Uterus (tissue), 4 donors: ENCODE measurements around the gene CCNY. TPM values are rescaled to one million over a fixed set of nuclear protein-coding genes. Genes with fewer than 3 reads are reported as not detected.
"Not testable (repeated sequence)": the region's sequence is repeated elsewhere in the genome, so short reads cannot be mapped to it uniquely, and the experiment has no call there.

Experiments used
- DNase-seq, 2 donors: peaks; one replicate each; pipeline ENCODE4 v3.0.0-alpha.2; 2019 to 2020
- H3K27ac ChIP-seq, 2 donors: fragments of 200-600 bp; sonication (generic); 1 replicate in 1 of 2; 2 replicates in 1 of 2; pipeline ENCODE4 v1.5.1; 2016 to 2018
- H3K27me3 ChIP-seq, 2 donors: fragments of 200-600 bp; sonication (generic); one replicate each; pipeline ENCODE4 v1.5.1; 2018 to 2019; ENCODE audit warnings: control low read depth in 1 of 2
- H3K36me3 ChIP-seq, 2 donors: fragments of 200-600 bp; sonication (generic); one replicate each; pipeline ENCODE4 v1.5.1; 2019; ENCODE audit warnings: control low read depth in 1 of 2
- H3K4me1 ChIP-seq, 2 donors: fragments of 200-600 bp; sonication (generic); one replicate each; pipeline ENCODE4 v1.5.1; 2018 to 2019; ENCODE audit warnings: control low read depth in 1 of 2
- H3K4me3 ChIP-seq, 2 donors: fragments of 200-600 bp; sonication (generic); 1 replicate in 1 of 2; 2 replicates in 1 of 2; pipeline ENCODE4 v1.5.1; 2018 to 2019; ENCODE audit warnings: mild to moderate bottlenecking in 1 of 2
- H3K9me3 ChIP-seq, 2 donors: fragments of 200-600 bp; sonication (generic); one replicate each; pipeline ENCODE4 v1.5.1; 2019; ENCODE audit warnings: control low read depth in 1 of 2
- POLR2A ChIP-seq, 2 donors: fragments of 450-650 bp; IDR thresholded peaks; one replicate each; pipeline ENCODE4 v1.6.1; 2016; ENCODE audit warnings: antibody characterized with exemption in 2 of 2, mild to moderate bottlenecking in 1 of 2, moderate library complexity in 1 of 2
- intact Hi-C: fragments of 100-400 bp; cut with DNase I; formaldehyde crosslinking; loops from one replicate; pipeline ENCODE4 v1.15.1; 2023; ENCODE audit warnings: low total_unique reads
- total RNA-seq, 4 donors: library from RNA; depleted of rRNA in 3 of 4; stranded (reverse); fragments of >200 nt in 3 of 4; gene quantifications; one replicate each; pipeline versions ENCODE4 v1.1.0 to v1.2.4, GENCODE V29; 2014 to 2023
- TF ChIP-seq, protein P1 (sequence below), 4 experiments: fragments of 200-600 bp in 2 of 4; fragments of 450-650 bp in 2 of 4; sonication (generic) in 2 of 4; IDR thresholded peaks; one replicate each; pipeline ENCODE4 v1.5.1; 2016 to 2019; ENCODE audit warnings: antibody characterized with exemption in 4 of 4, mild to moderate bottlenecking in 2 of 4, moderate library complexity in 1 of 4
- donor health status: DM: yes; HTN: yes; CAD: no.

Gene CCNY
- total RNA-seq, 4 donors from 2014 or later: 28.2 to 79.2 (median 46.2) TPM

GRCh38 chr10:35353805-35354204, 17.5 kb downstream of the CCNY start:
- TF ChIP-seq, protein P1, sequence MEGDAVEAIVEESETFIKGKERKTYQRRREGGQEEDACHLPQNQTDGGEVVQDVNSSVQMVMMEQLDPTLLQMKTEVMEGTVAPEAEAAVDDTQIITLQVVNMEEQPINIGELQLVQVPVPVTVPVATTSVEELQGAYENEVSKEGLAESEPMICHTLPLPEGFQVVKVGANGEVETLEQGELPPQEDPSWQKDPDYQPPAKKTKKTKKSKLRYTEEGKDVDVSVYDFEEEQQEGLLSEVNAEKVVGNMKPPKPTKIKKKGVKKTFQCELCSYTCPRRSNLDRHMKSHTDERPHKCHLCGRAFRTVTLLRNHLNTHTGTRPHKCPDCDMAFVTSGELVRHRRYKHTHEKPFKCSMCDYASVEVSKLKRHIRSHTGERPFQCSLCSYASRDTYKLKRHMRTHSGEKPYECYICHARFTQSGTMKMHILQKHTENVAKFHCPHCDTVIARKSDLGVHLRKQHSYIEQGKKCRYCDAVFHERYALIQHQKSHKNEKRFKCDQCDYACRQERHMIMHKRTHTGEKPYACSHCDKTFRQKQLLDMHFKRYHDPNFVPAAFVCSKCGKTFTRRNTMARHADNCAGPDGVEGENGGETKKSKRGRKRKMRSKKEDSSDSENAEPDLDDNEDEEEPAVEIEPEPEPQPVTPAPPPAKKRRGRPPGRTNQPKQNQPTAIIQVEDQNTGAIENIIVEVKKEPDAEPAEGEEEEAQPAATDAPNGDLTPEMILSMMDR (IDR thresholded peaks at IDR 0.05): no peak
- no peak for TF ChIP-seq POLR2A (IDR thresholded peaks at IDR 0.05)
- no peaks in the 10 kb centered on the region for H3K36me3 ChIP-seq

GRCh38 chr10:35354257-35354656, 17.9 kb downstream of the CCNY start:
- intact Hi-C loops, H3K4me3 ChIP-seq: not testable (repeated sequence)

More at GRCh38 chr10:35353805-35354204, 17.5 kb downstream of the CCNY start:
- Histone ChIP-seq H3K4me3 (no peak overlapping the region), H3K27ac (no peak overlapping the region), H3K9me3 (no peaks in the 10 kb centered on the region), H3K27me3 (no peaks in the 10 kb centered on the region), H3K4me1 (peaks cover 0 to 7% of the 10 kb centered on the region in 2 donors)
- intact Hi-C loops: no loop called here
- no peak for DNase-seq

DNA sequence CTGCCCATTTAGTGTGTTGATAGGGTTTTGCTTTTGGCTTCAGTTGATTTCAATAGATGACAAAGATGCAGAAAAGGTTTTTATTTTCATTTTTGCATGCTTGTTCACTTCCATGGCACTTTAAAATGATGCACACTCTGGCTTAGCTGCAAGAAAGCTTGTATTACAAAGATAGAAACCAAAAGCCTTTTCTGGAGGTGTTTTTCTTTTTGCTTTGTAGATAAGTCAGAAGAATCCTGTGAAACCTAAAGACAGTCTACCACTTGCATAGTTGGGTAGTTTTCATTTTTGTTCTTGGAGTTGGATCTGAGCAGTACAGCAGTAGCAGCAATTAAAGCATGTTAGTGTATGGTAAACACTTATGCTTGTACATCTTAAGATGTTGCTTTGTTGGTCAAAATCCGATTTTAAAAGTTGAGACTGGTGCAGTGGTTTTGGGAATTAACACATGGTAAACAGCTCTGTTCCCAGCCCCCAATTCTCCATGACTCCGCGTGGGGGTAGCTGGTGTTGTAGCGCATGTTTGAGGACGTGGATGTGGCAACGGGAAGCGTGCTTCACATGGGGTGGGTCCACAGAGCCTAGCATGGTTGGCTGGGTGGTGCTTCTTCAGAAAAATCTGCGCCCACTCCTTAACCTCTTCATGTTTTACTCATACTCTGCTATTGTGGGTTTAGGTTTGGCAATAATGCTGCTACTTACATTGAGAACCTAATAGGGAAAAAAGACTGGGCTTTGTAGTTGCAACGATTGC, 19.8 kb downstream of the CCNY start:
- TF ChIP-seq POLR2A (IDR thresholded peaks at IDR 0.05): no peak
- TF ChIP-seq, protein P1 (IDR thresholded peaks at IDR 0.05): no peak
- no peaks in the 10 kb centered on the region for H3K27me3 ChIP-seq
- no peaks in the 10 kb centered on the region for H3K36me3 ChIP-seq
- no peak overlapping the region for H3K4me3 ChIP-seq
- intact Hi-C loops: no loop called here
- H3K27ac ChIP-seq: peak overlapping the region in 1 of 2 donors; percentile 37
- no peaks in the 10 kb centered on the region for H3K4me1 ChIP-seq
- H3K9me3 ChIP-seq: no peaks in the 10 kb centered on the region
- no peak for DNase-seq

More at GRCh38 chr10:35354257-35354656, 17.9 kb downstream of the CCNY start:
- not testable (repeated sequence) for H3K27me3 ChIP-seq, H3K27ac ChIP-seq, H3K9me3 ChIP-seq, H3K4me1 ChIP-seq, H3K36me3 ChIP-seq, DNase-seq

GRCh38 chr10:35356725-35357092, 20.4 kb downstream of the CCNY start:
- no peaks in the 10 kb centered on the region for H3K4me1 ChIP-seq
- no peaks in the 10 kb centered on the region for H3K36me3 ChIP-seq
- no peaks in the 10 kb centered on the region for H3K27me3 ChIP-seq
- no peak for DNase-seq
- TF ChIP-seq, protein P1 (IDR thresholded peaks at IDR 0.05): no peak
- no peak overlapping the region for H3K4me3 ChIP-seq
- peak overlapping the region in 1 of 2 donors; percentile 37 for H3K27ac ChIP-seq
- intact Hi-C loops: no loop called here
- H3K9me3 ChIP-seq: no peaks in the 10 kb centered on the region

GRCh38 chr10:35359056-35359455, 22.7 kb downstream of the CCNY start:
- no peaks in the 10 kb centered on the region for H3K27me3 ChIP-seq
- no peak overlapping the region for H3K4me3 ChIP-seq
- intact Hi-C loops: no loop called here
- H3K4me1 ChIP-seq: no peaks in the 10 kb centered on the region
- TF ChIP-seq, protein P1 (IDR thresholded peaks at IDR 0.05): no peak
- no peak for TF ChIP-seq POLR2A (IDR thresholded peaks at IDR 0.05)
- no peaks in the 10 kb centered on the region for H3K36me3 ChIP-seq
- H3K9me3 ChIP-seq: no peaks in the 10 kb centered on the region
- DNase-seq: no peak
- H3K27ac ChIP-seq: no peak overlapping the region
